Activated T-cell treated with anti-CD3 and anti-CD28 coated beads for 24 hours (primary cell): ENCODE measurements around the gene PIGA.
"Not testable (repeated sequence)": the region's sequence is repeated elsewhere in the genome, so short reads cannot be mapped to it uniquely, and the experiment has no call there.

Experiments used
- DNase-seq: peaks from one replicate; pipeline ENCODE4 v3.0.0-alpha.2; 2020; ENCODE audit warnings: low read depth

PIGA gene

GRCh38 chrX:15319075-15319474 lies 16.2 kb downstream of the PIGA start:
- DNase-seq: no peak

- DNase-seq: no peak
These were observed 19.8 kb downstream of the PIGA start, which contains the start of gene ASB11 for GRCh38 chrX:15315509-15315908. ASB11 (minus strand) TSS chrX:15315640; CDS start chrX:15315605, 35 bp downstream.

- no peak for DNase-seq
These were observed 20.9 kb downstream of the PIGA start for GRCh38 chrX:15314472-15314871.

GRCh38 chrX:15311119-15311518 lies 24.2 kb downstream of the PIGA start:
- no peak for DNase-seq

GRCh38 chrX:15310117-15310516 lies 25.2 kb downstream of the PIGA start:
- no peak for DNase-seq

GRCh38 chrX:15305899-15306298 lies 29.4 kb downstream of the PIGA start:
- DNase-seq: not testable (repeated sequence)

GRCh38 chrX:15301924-15302323 lies 33.4 kb downstream of the PIGA start:
- no peak for DNase-seq

- no peak for DNase-seq
These were observed 35.1 kb downstream of the PIGA start for GRCh38 chrX:15299941-15300851.

- DNase-seq: no peak
These were observed 36.5 kb downstream of the PIGA start for GRCh38 chrX:15298780-15299179.

GRCh38 chrX:15298201-15298600 lies 37.1 kb downstream of the PIGA start:
- no peak for DNase-seq

GRCh38 chrX:15293451-15293850 lies 41.9 kb downstream of the PIGA start:
- no peak for DNase-seq

GRCh38 chrX:15292861-15293260 lies 42.5 kb downstream of the PIGA start:
- DNase-seq: no peak

GRCh38 chrX:15277604-15278003 lies 57.7 kb downstream of the PIGA start:
- no peak for DNase-seq

- DNase-seq: no peak
These were observed 60.4 kb downstream of the PIGA start for GRCh38 chrX:15274946-15275345.

GRCh38 chrX:15273275-15273674 lies 62.0 kb downstream of the PIGA start:
- not testable (repeated sequence) for DNase-seq

GRCh38 chrX:15271757-15272156 lies 63.6 kb downstream of the PIGA start:
- DNase-seq: no peak

- DNase-seq: no peak
These were observed 65.5 kb downstream of the PIGA start, which contains the start of gene ASB9 for GRCh38 chrX:15269618-15270521. ASB9 (minus strand) TSS chrX:15270083; CDS start chrX:15269874, 209 bp downstream.
